CD4-positive, alpha-beta memory T cell (primary cell): Measurements from ENCODE around the gene EIF1AX. TPM values are rescaled to one million over a fixed set of nuclear protein-coding genes. Genes with fewer than 3 reads are reported as not detected.

Experiments used
- CTCF ChIA-PET: fragments of 350-600 bp; sonication (Branson Sonifier 250); formaldehyde crosslinking; loops from one replicate; lab custom pipeline; 2021; ENCODE audit warnings: inconsistent platforms; ENCODE audit not compliant: partially characterized antibody; lab: Charles Lee
- POLR2A ChIA-PET: fragments of 350-600 bp; sonication (Branson Sonifier 250); formaldehyde crosslinking; loops from one replicate; lab custom pipeline; 2021; ENCODE audit not compliant: partially characterized antibody; lab: Charles Lee
- DNase-seq, 5 donors: peaks; one replicate each; pipeline versions ENCODE4 v3.0.0 to v3.0.0-alpha.2; 2020 to 2022; ENCODE audit warnings: mixed read lengths in 1 of 5
- H3K27ac ChIP-seq: one replicate; pipeline ENCODE4 v1.7.0; 2013; ENCODE audit warnings: low read depth, low read length
- H3K27me3 ChIP-seq: 2 replicates; pipeline ENCODE4 v1.7.0; 2013; ENCODE audit warnings: mild to moderate bottlenecking, low read length, moderate library complexity; ENCODE audit not compliant: insufficient read depth
- H3K36me3 ChIP-seq: 2 replicates; pipeline ENCODE4 v1.7.0; 2013; ENCODE audit warnings: mild to moderate bottlenecking, low read length, moderate library complexity; ENCODE audit not compliant: insufficient read depth
- H3K4me1 ChIP-seq: 2 replicates; pipeline ENCODE4 v1.7.0; 2013; ENCODE audit warnings: mild to moderate bottlenecking, low read length, moderate library complexity; ENCODE audit not compliant: insufficient read depth
- H3K4me3 ChIP-seq, 2 donors: one replicate each; pipeline ENCODE4 v1.7.0; 2013; ENCODE audit warnings: low read length in 2 of 2, mild to moderate bottlenecking in 1 of 2
- H3K9me3 ChIP-seq, 2 donors: one replicate each; pipeline ENCODE4 v1.7.0; 2013; ENCODE audit warnings: low read length in 2 of 2, control low read depth in 1 of 2; ENCODE audit not compliant: control insufficient read depth in 1 of 2
- H3K27ac Mint-ChIP-seq, 7 donors: one replicate each; pipeline ENCODE4 v1.8.0; 2020 to 2021; ENCODE audit warnings: mixed read lengths in 7 of 7, mild to moderate bottlenecking in 6 of 7, inconsistent platforms in 3 of 7, moderate library complexity in 3 of 7
- H3K27me3 Mint-ChIP-seq, 2 donors: one replicate each; pipeline ENCODE4 v1.8.0; 2020 to 2021; ENCODE audit warnings: mixed read lengths in 2 of 2
- H3K36me3 Mint-ChIP-seq, 2 donors: one replicate each; pipeline ENCODE4 v1.8.0; 2020 to 2021; ENCODE audit warnings: mixed read lengths in 2 of 2, inconsistent platforms in 1 of 2, mild to moderate bottlenecking in 1 of 2
- H3K4me1 Mint-ChIP-seq, 4 donors: one replicate each; pipeline ENCODE4 v1.8.0; 2020 to 2021; ENCODE audit warnings: mixed read lengths in 4 of 4, mild to moderate bottlenecking in 1 of 4
- H3K4me3 Mint-ChIP-seq, 8 donors: one replicate each; pipeline ENCODE4 v1.8.0; 2020 to 2021; ENCODE audit warnings: mixed read lengths in 8 of 8, mild to moderate bottlenecking in 7 of 8, moderate library complexity in 6 of 8, inconsistent platforms in 3 of 8
- H3K9me3 Mint-ChIP-seq, 8 donors: one replicate each; pipeline ENCODE4 v1.8.0; 2020 to 2021; ENCODE audit warnings: mixed read lengths in 8 of 8, mild to moderate bottlenecking in 5 of 8, inconsistent platforms in 3 of 8, moderate library complexity in 1 of 8
- intact Hi-C: fragments of 100-400 bp; cut with micrococcal nuclease; formaldehyde crosslinking; loops from one replicate; pipeline ENCODE4 v1.15.1; 2023
- polyA plus RNA-seq, 2 donors: library from polyadenylated mRNA; unstranded; fragments of 300-500 nt; fragmentation: Illumina TruSeq; gene quantifications; one replicate each; pipeline ENCODE4 v1.2.3, GENCODE V29; 2021
- total RNA-seq, 2 experiments: library from RNA; stranded (reverse); gene quantifications; one replicate each; pipeline ENCODE4 v1.2.3, GENCODE V29; 2021

The EIF1AX gene
- total and polyA plus RNA-seq, 4 experiments from 2014 or later, result 61.1 to 122 (median 73.7) TPM

GRCh38 chrX:20143561-20143960 lies 1.9 kb upstream of the EIF1AX start:
- Mint-ChIP-seq H3K4me3 (no peak overlapping the region), H3K27me3 (no peaks in the 10 kb centered on the region), H3K27ac (peak overlapping the region in 5 of 7 donors; percentile 27 to 86 (median 75)), H3K36me3 (peaks cover 0 to 14% of the 10 kb centered on the region in 2 donors), H3K4me1 (peaks cover 12 to 24% (median 23%) of the 10 kb centered on the region in 4 donors), H3K9me3 (no peaks in the 10 kb centered on the region)
- Histone ChIP-seq H3K9me3 (no peaks in the 10 kb centered on the region), H3K27ac (no peak overlapping the region), H3K36me3 (no peaks in the 10 kb centered on the region), H3K4me1 (peaks cover 20% of the 10 kb centered on the region), H3K27me3 (no peaks in the 10 kb centered on the region), H3K4me3 (no peak overlapping the region)
- POLR2A ChIA-PET, result no interaction called here
- CTCF ChIA-PET, result no interaction called here
- no peak for DNase-seq
- intact Hi-C loops, result loop anchor here (5.0 kb wide), 1 partner anchor 124 kb away; the partner anchor contains the start of gene RPS6KA3

- POLR2A ChIA-PET, result no interaction called here
- intact Hi-C loops, result loop anchor here (5.0 kb wide), 1 partner anchor 124 kb away; the partner anchor contains the start of gene RPS6KA3
- H3K27me3 Mint-ChIP-seq, result no peaks in the 10 kb centered on the region
- Histone ChIP-seq H3K36me3 (no peaks in the 10 kb centered on the region), H3K4me1 (peaks cover 20% of the 10 kb centered on the region), H3K9me3 (no peaks in the 10 kb centered on the region), H3K4me3 (no peak overlapping the region), H3K27ac (no peak overlapping the region), H3K27me3 (no peaks in the 10 kb centered on the region)
- CTCF ChIA-PET, result interaction anchor here (0.6 kb wide), 1 partner anchor 14 kb away, joined by 3 read pairs; no protein-coding TSS in a partner anchor
- peaks cover 12 to 24% (median 23%) of the 10 kb centered on the region in 4 donors for H3K4me1 Mint-ChIP-seq
- H3K36me3 Mint-ChIP-seq, result peaks cover 0 to 14% of the 10 kb centered on the region in 2 donors
- H3K27ac Mint-ChIP-seq, result peak overlapping the region; percentile 13 to 89 (median 83)
- H3K4me3 Mint-ChIP-seq, result peak overlapping the region in 7 of 8 donors; percentile 68 to 94 (median 73)
- DNase-seq, result no peak
- H3K9me3 Mint-ChIP-seq, result no peaks in the 10 kb centered on the region
Measured at GRCh38 chrX:20143111-20143510, 1.5 kb upstream of the EIF1AX start.

GRCh38 chrX:20140420-20140819 lies 1.2 kb downstream of the EIF1AX start:
- Mint-ChIP-seq H3K4me1 (peaks cover 21 to 45% (median 39%) of the 10 kb centered on the region in 4 donors), H3K27me3 (no peaks in the 10 kb centered on the region)
- peak overlapping the region in 1 of 2 donors; percentile 80 for H3K4me3 ChIP-seq

GRCh38 chrX:20139966-20140365 lies 1.7 kb downstream of the EIF1AX start:
- Histone ChIP-seq H3K27ac (peak overlapping the region; percentile 84), H3K4me3 (peak overlapping the region in 1 of 2 donors; percentile 80), H3K4me1 (peaks cover 23% of the 10 kb centered on the region), H3K9me3 (no peaks in the 10 kb centered on the region), H3K27me3 (no peaks in the 10 kb centered on the region), H3K36me3 (peaks cover 3% of the 10 kb centered on the region)
- H3K4me1 Mint-ChIP-seq, result peaks cover 21 to 49% (median 40%) of the 10 kb centered on the region in 4 donors
- CTCF ChIA-PET, result no interaction called here
- intact Hi-C loops, result loop anchor here (5.0 to 10.0 kb wide), 2 partner anchors 127 to 1715 kb away; partner anchors contain the start of genes CDKL5 and RPS6KA3
- H3K27me3 Mint-ChIP-seq, result no peaks in the 10 kb centered on the region
- POLR2A ChIA-PET, result no interaction called here
- no peak for DNase-seq
- peaks cover 14 to 34% of the 10 kb centered on the region in 2 donors for H3K36me3 Mint-ChIP-seq
- peak overlapping the region in 5 of 7 donors; percentile 84 to 96 (median 93) for H3K27ac Mint-ChIP-seq
- no peaks in the 10 kb centered on the region for H3K9me3 Mint-ChIP-seq
- peak overlapping the region; percentile 85 to 95 (median 92) for H3K4me3 Mint-ChIP-seq

More at GRCh38 chrX:20140420-20140819, 1.2 kb downstream of the EIF1AX start:
- intact Hi-C loops, result loop anchor here (5.0 kb wide), 1 partner anchor 127 kb away; the partner anchor contains the start of gene RPS6KA3
- H3K4me1 ChIP-seq, result peaks cover 23% of the 10 kb centered on the region
- H3K9me3 ChIP-seq, result no peaks in the 10 kb centered on the region
- peaks cover 14 to 34% of the 10 kb centered on the region in 2 donors for H3K36me3 Mint-ChIP-seq
- H3K9me3 Mint-ChIP-seq, result no peaks in the 10 kb centered on the region
- H3K27ac Mint-ChIP-seq, result peak overlapping the region; percentile 15 to 96 (median 93)
- DNase-seq, result no peak
- no peaks in the 10 kb centered on the region for H3K27me3 ChIP-seq
- CTCF ChIA-PET, result no interaction called here
- H3K27ac ChIP-seq, result peak overlapping the region; percentile 84
- peak overlapping the region; percentile 85 to 95 (median 92) for H3K4me3 Mint-ChIP-seq
- H3K36me3 ChIP-seq, result no peaks in the 10 kb centered on the region
- POLR2A ChIA-PET, result interaction anchor here (1.4 kb wide), 2 partner anchors 124 to 301 kb away, joined by 3 read pairs; no protein-coding TSS in a partner anchor

- Mint-ChIP-seq H3K9me3 (no peaks in the 10 kb centered on the region), H3K4me1 (peaks cover 21 to 54% (median 39%) of the 10 kb centered on the region in 4 donors), H3K27ac (peak overlapping the region in 6 of 7 donors; percentile 11 to 76 (median 59)), H3K36me3 (peaks cover 33 to 44% of the 10 kb centered on the region in 2 donors), H3K4me3 (no peak overlapping the region), H3K27me3 (no peaks in the 10 kb centered on the region)
- ChIA-PET CTCF (no interaction called here), POLR2A (no interaction called here)
- no peaks in the 10 kb centered on the region for H3K9me3 ChIP-seq
- no peaks in the 10 kb centered on the region for H3K27me3 ChIP-seq
- no peak for DNase-seq
- intact Hi-C loops, result loop anchor here (10.0 kb wide), 1 partner anchor 1711 kb away; the partner anchor contains the start of gene CDKL5
- peaks cover 23% of the 10 kb centered on the region for H3K4me1 ChIP-seq
- no peak overlapping the region for H3K4me3 ChIP-seq
- H3K36me3 ChIP-seq, result peaks cover 11% of the 10 kb centered on the region
- H3K27ac ChIP-seq, result no peak overlapping the region
Measured at GRCh38 chrX:20135944-20136343, 5.7 kb downstream of the EIF1AX start.

GRCh38 chrX:20132666-20133065 lies 9.0 kb downstream of the EIF1AX start:
- no peak for DNase-seq
- POLR2A ChIA-PET, result no interaction called here
- Histone ChIP-seq H3K4me1 (peaks cover 3% of the 10 kb centered on the region), H3K36me3 (peaks cover 14% of the 10 kb centered on the region), H3K9me3 (no peaks in the 10 kb centered on the region), H3K4me3 (no peak overlapping the region), H3K27me3 (no peaks in the 10 kb centered on the region), H3K27ac (no peak overlapping the region)
- Mint-ChIP-seq H3K27me3 (no peaks in the 10 kb centered on the region), H3K9me3 (no peaks in the 10 kb centered on the region), H3K4me3 (no peak overlapping the region), H3K4me1 (peaks cover 9 to 31% (median 22%) of the 10 kb centered on the region in 4 donors), H3K27ac (peak overlapping the region in 4 of 7 donors; percentile 10 to 42 (median 20)), H3K36me3 (peaks cover 42 to 44% of the 10 kb centered on the region in 2 donors)
- intact Hi-C loops, result loop anchor here (10.0 kb wide), 1 partner anchor 1708 kb away; the partner anchor contains the start of gene CDKL5
- CTCF ChIA-PET, result no interaction called here

- Histone ChIP-seq H3K27me3 (no peaks in the 10 kb centered on the region), H3K4me1 (no peaks in the 10 kb centered on the region), H3K9me3 (no peaks in the 10 kb centered on the region), H3K4me3 (no peak overlapping the region), H3K36me3 (peaks cover 14% of the 10 kb centered on the region), H3K27ac (no peak overlapping the region)
- H3K4me3 Mint-ChIP-seq, result no peak overlapping the region
- H3K27me3 Mint-ChIP-seq, result no peaks in the 10 kb centered on the region
- peaks cover 0 to 15% (median 5%) of the 10 kb centered on the region in 4 donors for H3K4me1 Mint-ChIP-seq
- no peak for DNase-seq
- intact Hi-C loops, result loop anchor here (10.0 kb wide), 1 partner anchor 1706 kb away; the partner anchor contains the start of gene CDKL5
- H3K27ac Mint-ChIP-seq, result peak overlapping the region in 4 of 7 donors; percentile 18 to 79 (median 53)
- no peaks in the 10 kb centered on the region for H3K9me3 Mint-ChIP-seq
- ChIA-PET CTCF (interaction anchor here (0.7 to 1.5 kb wide), 2 partner anchors 12 to 225 kb away, joined by 3 to 4 read pairs; no protein-coding TSS in a partner anchor), POLR2A (no interaction called here)
- H3K36me3 Mint-ChIP-seq, result peaks cover 23 to 31% of the 10 kb centered on the region in 2 donors
Measured at GRCh38 chrX:20130357-20130756, 11.3 kb downstream of the EIF1AX start.
